Tibial artery (tissue), 4 donors: ENCODE measurements around the gene KDR.

Source experiments
- DNase-seq, 2 donors: peaks; one replicate each; pipeline ENCODE4 v3.0.0-alpha.2; 2019
- H3K27ac ChIP-seq, 2 donors: fragments of 200-600 bp; sonication (generic) in 1 of 2; 1 replicate in 1 of 2; 2 replicates in 1 of 2; pipeline ENCODE4 v1.5.1; 2018 to 2019; ENCODE audit warnings: mild to moderate bottlenecking in 1 of 2
- H3K27me3 ChIP-seq, 2 donors: fragments of 200-600 bp; sonication (generic) in 1 of 2; one replicate each; pipeline versions ENCODE4 v1.5.1 to v1.6.0; 2016 to 2019
- H3K36me3 ChIP-seq, 3 donors: fragments of 200-600 bp; sonication (generic) in 2 of 3; one replicate each; pipeline ENCODE4 v1.5.1; 2016 to 2019; ENCODE audit warnings: mild to moderate bottlenecking in 2 of 3
- H3K4me1 ChIP-seq, 4 donors: fragments of 200-600 bp; sonication (generic) in 2 of 4; 1 replicate in 3 of 4; 2 replicates in 1 of 4; pipeline ENCODE4 v1.5.1; 2016 to 2019
- H3K4me3 ChIP-seq, 2 donors: fragments of 200-600 bp; sonication (generic) in 1 of 2; 1 replicate in 1 of 2; 2 replicates in 1 of 2; pipeline ENCODE4 v1.5.1; 2018 to 2019; ENCODE audit warnings: mild to moderate bottlenecking in 2 of 2
- H3K9me3 ChIP-seq, 3 donors: fragments of 200-600 bp; sonication (generic) in 1 of 3; one replicate each; pipeline ENCODE4 v1.5.1; 2016 to 2019
- intact Hi-C: fragments of 100-400 bp; cut with DNase I; formaldehyde crosslinking; loops from one replicate; pipeline ENCODE4 v1.15.0; 2023; ENCODE audit warnings: low total_unique reads
- TF ChIP-seq, protein P1 (sequence below), 2 experiments: fragments of 200-600 bp in 1 of 2; fragments of 450-650 bp in 1 of 2; IDR thresholded peaks; one replicate each; pipeline ENCODE4 v1.5.1; 2017 to 2019; ENCODE audit warnings: antibody characterized with exemption in 2 of 2, mild to moderate bottlenecking in 1 of 2, moderate library complexity in 1 of 2

Gene KDR

GRCh38 chr4:55055529-55055928 lies 69.9 kb downstream of the KDR start:
- peaks cover 0 to 3% (median 0%) of the 10 kb centered on the region in 3 donors for H3K9me3 ChIP-seq
- intact Hi-C loops: no loop called here
- no peak overlapping the region for H3K27ac ChIP-seq
- TF ChIP-seq, protein P1, sequence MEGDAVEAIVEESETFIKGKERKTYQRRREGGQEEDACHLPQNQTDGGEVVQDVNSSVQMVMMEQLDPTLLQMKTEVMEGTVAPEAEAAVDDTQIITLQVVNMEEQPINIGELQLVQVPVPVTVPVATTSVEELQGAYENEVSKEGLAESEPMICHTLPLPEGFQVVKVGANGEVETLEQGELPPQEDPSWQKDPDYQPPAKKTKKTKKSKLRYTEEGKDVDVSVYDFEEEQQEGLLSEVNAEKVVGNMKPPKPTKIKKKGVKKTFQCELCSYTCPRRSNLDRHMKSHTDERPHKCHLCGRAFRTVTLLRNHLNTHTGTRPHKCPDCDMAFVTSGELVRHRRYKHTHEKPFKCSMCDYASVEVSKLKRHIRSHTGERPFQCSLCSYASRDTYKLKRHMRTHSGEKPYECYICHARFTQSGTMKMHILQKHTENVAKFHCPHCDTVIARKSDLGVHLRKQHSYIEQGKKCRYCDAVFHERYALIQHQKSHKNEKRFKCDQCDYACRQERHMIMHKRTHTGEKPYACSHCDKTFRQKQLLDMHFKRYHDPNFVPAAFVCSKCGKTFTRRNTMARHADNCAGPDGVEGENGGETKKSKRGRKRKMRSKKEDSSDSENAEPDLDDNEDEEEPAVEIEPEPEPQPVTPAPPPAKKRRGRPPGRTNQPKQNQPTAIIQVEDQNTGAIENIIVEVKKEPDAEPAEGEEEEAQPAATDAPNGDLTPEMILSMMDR (IDR thresholded peaks at IDR 0.05): no peak
- no peak for DNase-seq
- no peaks in the 10 kb centered on the region for H3K36me3 ChIP-seq
- no peaks in the 10 kb centered on the region for H3K27me3 ChIP-seq
- no peak overlapping the region for H3K4me3 ChIP-seq
- no peaks in the 10 kb centered on the region for H3K4me1 ChIP-seq

GRCh38 chr4:55051532-55051931 lies 73.9 kb downstream of the KDR start:
- Histone ChIP-seq H3K27me3 (no peaks in the 10 kb centered on the region), H3K27ac (no peak overlapping the region), H3K4me3 (no peak overlapping the region), H3K4me1 (no peaks in the 10 kb centered on the region), H3K9me3 (peaks cover 0 to 9% (median 6%) of the 10 kb centered on the region in 3 donors), H3K36me3 (no peaks in the 10 kb centered on the region)
- TF ChIP-seq, protein P1 (IDR thresholded peaks at IDR 0.05): no peak
- intact Hi-C loops: no loop called here
- no peak for DNase-seq

DNA sequence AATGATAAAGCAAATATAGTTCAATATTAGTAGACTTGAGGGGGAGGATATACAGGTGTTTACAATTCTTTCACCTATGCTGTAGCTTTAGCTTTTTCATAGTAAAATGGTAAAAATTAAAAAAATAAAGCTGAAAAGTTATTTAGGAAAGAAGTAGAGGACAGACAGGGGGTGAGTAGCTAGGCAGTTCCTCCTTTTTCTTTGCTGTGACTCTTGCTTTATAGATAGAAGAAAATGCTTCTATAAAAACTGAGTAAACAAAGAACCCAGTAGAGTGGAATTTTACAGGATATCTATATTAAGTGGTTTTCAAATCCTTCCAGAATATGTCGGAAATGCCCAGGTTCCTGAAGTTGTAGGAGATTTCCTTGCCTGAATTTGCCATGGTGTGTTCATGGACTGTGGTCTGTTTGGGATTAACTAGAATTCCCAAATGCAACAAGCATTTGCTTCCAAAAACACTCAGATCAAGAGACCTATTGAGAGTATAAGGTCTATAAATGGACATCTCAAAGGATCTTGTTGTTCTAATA lies 74.9 kb downstream of the KDR start:
- Histone ChIP-seq H3K4me1 (no peaks in the 10 kb centered on the region), H3K36me3 (no peaks in the 10 kb centered on the region), H3K4me3 (no peak overlapping the region), H3K27me3 (no peaks in the 10 kb centered on the region), H3K9me3 (peaks cover 0 to 8% (median 6%) of the 10 kb centered on the region in 3 donors), H3K27ac (no peak overlapping the region)
- TF ChIP-seq, protein P1 (IDR thresholded peaks at IDR 0.05): no peak
- intact Hi-C loops: no loop called here
- DNase-seq: no peak

GRCh38 chr4:55038176-55038890 lies 87.1 kb downstream of the KDR start:
- TF ChIP-seq, protein P1 (IDR thresholded peaks at IDR 0.05): no peak
- intact Hi-C loops: no loop called here
- Histone ChIP-seq H3K27ac (peak overlapping the region; percentile 48 to 67), H3K36me3 (no peaks in the 10 kb centered on the region), H3K9me3 (no peaks in the 10 kb centered on the region), H3K4me3 (no peak overlapping the region), H3K27me3 (no peaks in the 10 kb centered on the region), H3K4me1 (peaks cover 0 to 46% (median 21%) of the 10 kb centered on the region in 4 donors)
- peak; percentile 34 to 71 for DNase-seq

DNA sequence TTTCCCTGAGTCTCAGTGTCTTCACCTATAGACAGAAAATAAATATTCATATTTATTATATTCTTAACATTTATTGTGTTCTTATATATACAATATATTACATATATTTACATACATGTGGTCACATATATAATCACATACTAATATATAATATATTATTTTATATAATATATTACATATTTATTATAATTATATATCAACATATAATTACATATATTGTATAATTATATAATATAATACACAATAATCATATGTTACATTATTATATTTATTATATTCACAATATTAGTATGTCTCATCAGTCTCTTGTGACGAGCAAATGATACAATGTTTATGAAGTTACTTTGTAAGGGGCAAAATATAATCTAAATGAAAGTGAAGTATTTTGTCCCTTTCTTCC lies 87.7 kb downstream of the KDR start:
- TF ChIP-seq, protein P1 (IDR thresholded peaks at IDR 0.05): no peak
- H3K27ac ChIP-seq: peak overlapping the region; percentile 48 to 67

More for the DNA sequence above, 87.7 kb downstream of the KDR start:
- Histone ChIP-seq H3K4me3 (no peak overlapping the region), H3K9me3 (no peaks in the 10 kb centered on the region), H3K4me1 (peaks cover 0 to 52% (median 22%) of the 10 kb centered on the region in 4 donors), H3K36me3 (no peaks in the 10 kb centered on the region), H3K27me3 (no peaks in the 10 kb centered on the region)
- no peak for DNase-seq
- intact Hi-C loops: loop anchor here (1.0 kb wide), 1 partner anchor 66 kb away; no protein-coding TSS in a partner anchor
